Activated T-cell treated with anti-CD3 and anti-CD28 coated beads, Interleukin-2, amount 50 U/mL, for 24 hours (primary cell): Measurements from ENCODE around the gene SIRPA.
"Not testable (repeated sequence)": the region's sequence is repeated elsewhere in the genome, so short reads cannot be mapped to it uniquely, and the experiment has no call there.

Source experiments
- DNase-seq: peaks from one replicate; pipeline ENCODE4 v3.0.0-alpha.2; 2020
- H3K27ac Mint-ChIP-seq: 2 replicates; pipeline ENCODE4 v1.8.0; 2020; ENCODE audit warnings: mild to moderate bottlenecking, mixed read lengths
- H3K27me3 Mint-ChIP-seq: 2 replicates; pipeline ENCODE4 v1.8.0; 2020; ENCODE audit warnings: mixed read lengths
- H3K36me3 Mint-ChIP-seq: 2 replicates; pipeline ENCODE4 v1.8.0; 2020; ENCODE audit warnings: low read depth, mixed read lengths
- H3K4me1 Mint-ChIP-seq: 2 replicates; pipeline ENCODE4 v1.8.0; 2020; ENCODE audit warnings: low read depth, mixed read lengths
- H3K4me3 Mint-ChIP-seq: 2 replicates; pipeline ENCODE4 v1.8.0; 2020; ENCODE audit warnings: mild to moderate bottlenecking, moderate library complexity, mixed read lengths
- H3K9me3 Mint-ChIP-seq: 2 replicates; pipeline ENCODE4 v1.8.0; 2020; ENCODE audit warnings: mixed read lengths

Gene SIRPA

GRCh38 chr20:1918491-1919165, 23.4 kb downstream of the SIRPA start:
- Mint-ChIP-seq H3K9me3 (no peaks in the 10 kb centered on the region), H3K27ac (no peak overlapping the region), H3K27me3 (no peaks in the 10 kb centered on the region)

DNA sequence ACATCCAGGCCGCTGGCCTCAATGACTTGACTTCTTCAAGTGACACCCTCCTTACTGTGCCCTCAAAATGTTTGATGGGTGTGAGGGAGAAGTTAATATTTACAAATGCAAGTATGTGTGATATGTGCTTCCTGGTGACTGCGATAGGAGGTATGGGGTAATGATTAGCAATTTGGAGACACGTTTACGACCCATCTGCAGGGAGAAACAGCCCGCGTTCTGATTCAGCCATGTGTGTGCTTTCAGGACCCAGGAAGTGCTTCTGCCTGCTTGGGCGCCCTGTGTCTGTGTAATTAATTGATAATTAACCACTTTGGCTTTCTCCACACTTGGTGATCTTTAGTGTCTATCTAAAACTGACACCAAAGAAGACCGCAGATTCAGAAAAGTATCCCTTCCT, 25.0 kb downstream of the SIRPA start:
- DNase-seq = no peak
- no peaks in the 10 kb centered on the region for H3K27me3 Mint-ChIP-seq
- no peaks in the 10 kb centered on the region for H3K9me3 Mint-ChIP-seq
- no peaks in the 10 kb centered on the region for H3K4me1 Mint-ChIP-seq
- no peak overlapping the region for H3K27ac Mint-ChIP-seq
- no peaks in the 10 kb centered on the region for H3K36me3 Mint-ChIP-seq
- H3K4me3 Mint-ChIP-seq = no peak overlapping the region

More at GRCh38 chr20:1918491-1919165, 23.4 kb downstream of the SIRPA start:
- no peaks in the 10 kb centered on the region for H3K4me1 Mint-ChIP-seq
- no peaks in the 10 kb centered on the region for H3K36me3 Mint-ChIP-seq
- no peak for DNase-seq
- no peak overlapping the region for H3K4me3 Mint-ChIP-seq

DNA sequence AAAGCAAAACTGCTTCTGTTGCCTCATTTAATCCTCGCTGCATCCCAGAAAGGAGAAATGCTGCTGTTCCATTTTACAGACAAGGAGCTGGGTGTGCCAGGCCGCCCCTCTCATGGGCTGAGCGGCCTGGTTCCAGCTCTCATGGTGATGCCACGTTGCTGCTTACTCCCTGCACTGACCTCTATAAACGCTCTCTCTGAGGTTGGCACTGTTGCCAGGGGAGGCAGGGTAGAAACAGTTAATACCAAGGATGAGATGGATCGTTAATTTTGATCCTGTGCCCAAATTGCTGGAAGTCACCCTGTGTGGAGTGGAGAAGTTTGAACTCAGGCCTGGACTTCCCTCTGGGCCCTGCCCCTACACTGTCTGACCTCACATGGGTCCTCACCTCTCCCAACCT, 25.6 kb downstream of the SIRPA start:
- no peaks in the 10 kb centered on the region for H3K27me3 Mint-ChIP-seq
- DNase-seq = no peak
- no peaks in the 10 kb centered on the region for H3K36me3 Mint-ChIP-seq
- H3K27ac Mint-ChIP-seq = no peak overlapping the region
- H3K4me3 Mint-ChIP-seq = no peak overlapping the region
- H3K4me1 Mint-ChIP-seq = no peaks in the 10 kb centered on the region
- H3K9me3 Mint-ChIP-seq = no peaks in the 10 kb centered on the region

- H3K4me1 Mint-ChIP-seq, H3K27me3 Mint-ChIP-seq, H3K36me3 Mint-ChIP-seq, H3K9me3 Mint-ChIP-seq, H3K4me3 Mint-ChIP-seq, H3K27ac Mint-ChIP-seq, DNase-seq: not testable (repeated sequence)
Observed at GRCh38 chr20:1921985-1922384, 26.8 kb downstream of the SIRPA start.

- DNase-seq = no peak
- no peaks in the 10 kb centered on the region for H3K9me3 Mint-ChIP-seq
- H3K27me3 Mint-ChIP-seq = peaks cover 5% of the 10 kb centered on the region
- H3K4me3 Mint-ChIP-seq = no peak overlapping the region
- H3K36me3 Mint-ChIP-seq = no peaks in the 10 kb centered on the region
- H3K4me1 Mint-ChIP-seq = no peaks in the 10 kb centered on the region
- no peak overlapping the region for H3K27ac Mint-ChIP-seq
Observed at GRCh38 chr20:1922786-1923185, 27.6 kb downstream of the SIRPA start.

- Mint-ChIP-seq H3K4me3 (no peak overlapping the region), H3K27ac (no peak overlapping the region), H3K36me3 (no peaks in the 10 kb centered on the region), H3K9me3 (no peaks in the 10 kb centered on the region), H3K4me1 (no peaks in the 10 kb centered on the region), H3K27me3 (peaks cover 26% of the 10 kb centered on the region)
- no peak for DNase-seq
Observed at GRCh38 chr20:1924910-1925861, 30.0 kb downstream of the SIRPA start.

DNA sequence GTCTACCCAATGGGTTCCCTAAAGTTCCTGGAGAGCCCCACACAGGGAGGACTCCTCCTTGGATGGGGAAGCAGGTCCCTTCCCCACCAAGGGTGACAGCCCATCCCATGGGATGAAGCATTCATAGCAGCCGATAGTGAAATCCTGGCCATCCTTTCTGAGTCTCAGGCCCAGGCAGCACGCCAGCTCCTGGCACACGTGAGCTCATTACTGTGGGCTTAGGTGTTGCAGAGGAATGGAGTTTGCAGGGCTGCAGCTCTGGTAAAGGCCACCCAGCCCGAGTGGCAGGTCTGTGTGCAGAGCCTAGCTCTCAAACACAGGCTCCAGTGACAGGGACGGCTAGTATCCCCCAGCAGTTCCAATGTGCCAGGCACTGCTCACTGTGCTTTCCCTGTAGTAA, 31.0 kb downstream of the SIRPA start:
- no peak overlapping the region for H3K27ac Mint-ChIP-seq

DNA sequence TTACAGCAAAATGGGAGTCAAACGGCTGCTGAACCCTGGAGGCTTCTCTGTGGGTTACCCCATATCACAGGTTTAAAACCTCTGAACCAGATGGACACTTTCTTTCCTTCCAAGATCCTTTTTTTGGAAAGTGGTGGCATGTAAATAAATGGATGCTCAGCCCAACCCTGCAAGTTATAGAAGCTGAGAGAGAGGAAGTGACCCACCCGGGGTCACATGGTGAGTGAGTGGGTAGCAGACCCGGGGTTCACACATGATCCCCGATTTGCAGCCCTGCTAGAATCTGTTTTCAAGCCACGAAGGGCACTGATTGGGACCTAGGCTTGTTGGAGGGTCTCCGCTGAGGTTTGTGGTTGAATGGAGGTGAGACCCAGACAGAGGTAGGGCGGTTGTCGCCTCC, 32.0 kb downstream of the SIRPA start:
- H3K36me3 Mint-ChIP-seq = no peaks in the 10 kb centered on the region
- no peak for DNase-seq
- no peak overlapping the region for H3K27ac Mint-ChIP-seq
- no peaks in the 10 kb centered on the region for H3K4me1 Mint-ChIP-seq
- no peak overlapping the region for H3K4me3 Mint-ChIP-seq
- peaks cover 39% of the 10 kb centered on the region for H3K27me3 Mint-ChIP-seq
- no peaks in the 10 kb centered on the region for H3K9me3 Mint-ChIP-seq

More for the DNA sequence above, 31.0 kb downstream of the SIRPA start:
- Mint-ChIP-seq H3K36me3 (no peaks in the 10 kb centered on the region), H3K27me3 (peaks cover 34% of the 10 kb centered on the region), H3K4me3 (no peak overlapping the region), H3K9me3 (no peaks in the 10 kb centered on the region), H3K4me1 (no peaks in the 10 kb centered on the region)
- no peak for DNase-seq

DNA sequence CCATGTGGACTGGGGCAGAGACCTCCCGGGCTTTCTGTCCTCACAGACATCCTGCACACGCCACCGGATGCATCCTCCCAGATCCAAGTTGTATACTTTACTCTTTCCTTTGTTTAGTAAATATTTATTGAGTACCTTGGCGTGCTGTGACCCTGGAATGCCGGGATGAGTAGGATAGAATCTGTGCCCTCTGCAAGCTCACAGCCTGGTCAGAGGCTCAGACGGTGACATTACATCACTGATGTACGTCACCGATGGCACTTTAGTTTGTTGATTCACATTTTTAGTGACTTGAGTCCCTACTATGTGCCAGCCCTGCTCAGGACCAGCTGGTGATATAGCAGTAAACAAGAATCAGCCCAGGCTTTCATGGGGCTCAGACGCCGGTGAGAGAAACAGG, 32.9 kb downstream of the SIRPA start:
- no peaks in the 10 kb centered on the region for H3K4me1 Mint-ChIP-seq
- no peaks in the 10 kb centered on the region for H3K36me3 Mint-ChIP-seq
- peaks cover 48% of the 10 kb centered on the region for H3K27me3 Mint-ChIP-seq
- H3K9me3 Mint-ChIP-seq = no peaks in the 10 kb centered on the region
- no peak for DNase-seq
- H3K4me3 Mint-ChIP-seq = no peak overlapping the region
- no peak overlapping the region for H3K27ac Mint-ChIP-seq

DNA sequence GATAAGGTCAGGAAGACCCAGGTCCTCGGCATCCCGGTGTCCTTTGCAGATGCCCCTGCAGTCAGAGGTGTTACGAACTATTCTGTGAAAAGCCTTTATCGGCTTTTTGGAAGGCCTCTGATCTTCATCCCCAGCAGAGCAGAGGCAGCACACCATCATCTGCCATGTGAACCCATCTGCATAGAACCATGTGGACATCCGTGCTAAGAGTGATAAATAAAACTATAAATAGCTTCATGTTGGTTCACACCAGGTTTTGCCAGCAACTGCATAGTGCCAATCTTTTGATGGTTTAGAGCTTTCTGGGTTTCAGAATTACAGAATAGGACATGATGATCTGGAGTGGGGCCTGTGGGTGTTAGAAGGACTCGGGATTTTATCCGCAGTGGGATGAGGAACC, 33.6 kb downstream of the SIRPA start:
- no peak overlapping the region for H3K27ac Mint-ChIP-seq
- no peaks in the 10 kb centered on the region for H3K36me3 Mint-ChIP-seq
- DNase-seq = no peak
- H3K27me3 Mint-ChIP-seq = peaks cover 48% of the 10 kb centered on the region
- no peaks in the 10 kb centered on the region for H3K4me1 Mint-ChIP-seq
- H3K4me3 Mint-ChIP-seq = no peak overlapping the region
- no peaks in the 10 kb centered on the region for H3K9me3 Mint-ChIP-seq

DNA sequence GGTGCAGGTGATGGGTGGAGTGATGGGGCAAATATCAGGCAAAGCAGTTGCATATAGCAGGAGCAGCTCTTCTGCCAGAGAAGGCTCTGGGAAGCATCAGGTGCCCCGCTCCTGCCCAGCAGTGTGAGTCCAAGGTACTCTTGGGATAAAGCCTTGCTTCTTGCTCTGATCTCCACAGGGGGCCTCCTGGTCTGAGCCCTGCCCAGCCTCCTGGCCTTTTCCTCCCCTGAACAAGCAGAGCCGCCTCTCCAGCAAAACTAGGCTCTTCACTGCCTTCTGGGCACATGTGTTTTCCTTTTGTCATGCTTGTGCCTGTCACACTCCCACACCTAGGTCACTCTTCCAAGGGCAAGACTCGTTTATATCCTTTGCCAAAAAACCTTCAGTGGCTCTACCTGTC, 34.3 kb downstream of the SIRPA start:
- Mint-ChIP-seq H3K27me3 (peaks cover 48% of the 10 kb centered on the region), H3K4me3 (no peak overlapping the region)

DNA sequence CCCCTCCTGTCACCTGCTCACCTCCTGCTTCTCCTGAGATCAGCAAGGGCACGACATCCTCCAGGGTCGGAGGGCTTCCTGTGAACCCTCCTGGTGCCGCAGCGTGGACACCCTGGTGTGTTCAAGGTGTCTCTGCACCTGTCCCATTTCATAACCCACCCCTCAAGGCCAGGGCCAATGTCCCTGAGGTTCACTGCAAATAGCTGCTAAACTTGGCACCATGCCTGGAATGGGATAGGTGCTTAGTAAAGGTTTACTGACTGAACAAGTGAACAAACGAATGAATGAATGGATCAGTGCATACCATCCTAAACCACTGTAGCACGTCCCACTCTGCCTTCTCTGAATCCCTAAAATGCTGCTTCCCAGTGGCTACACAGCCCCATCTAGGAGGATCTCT, 35.0 kb downstream of the SIRPA start:
- no peaks in the 10 kb centered on the region for H3K9me3 Mint-ChIP-seq
- no peaks in the 10 kb centered on the region for H3K4me1 Mint-ChIP-seq
- no peak for DNase-seq
- peaks cover 48% of the 10 kb centered on the region for H3K27me3 Mint-ChIP-seq
- no peak overlapping the region for H3K27ac Mint-ChIP-seq
- H3K4me3 Mint-ChIP-seq = no peak overlapping the region
- H3K36me3 Mint-ChIP-seq = no peaks in the 10 kb centered on the region

More for the DNA sequence above, 34.3 kb downstream of the SIRPA start:
- DNase-seq = no peak
- H3K36me3 Mint-ChIP-seq = no peaks in the 10 kb centered on the region
- H3K27ac Mint-ChIP-seq = no peak overlapping the region
- H3K9me3 Mint-ChIP-seq = no peaks in the 10 kb centered on the region
- no peaks in the 10 kb centered on the region for H3K4me1 Mint-ChIP-seq

- Mint-ChIP-seq H3K4me1 (no peaks in the 10 kb centered on the region), H3K4me3 (no peak overlapping the region), H3K27ac (no peak overlapping the region), H3K36me3 (no peaks in the 10 kb centered on the region), H3K27me3 (peaks cover 50% of the 10 kb centered on the region), H3K9me3 (no peaks in the 10 kb centered on the region)
- DNase-seq = no peak
Observed at GRCh38 chr20:1931830-1932229, 36.6 kb downstream of the SIRPA start.

DNA sequence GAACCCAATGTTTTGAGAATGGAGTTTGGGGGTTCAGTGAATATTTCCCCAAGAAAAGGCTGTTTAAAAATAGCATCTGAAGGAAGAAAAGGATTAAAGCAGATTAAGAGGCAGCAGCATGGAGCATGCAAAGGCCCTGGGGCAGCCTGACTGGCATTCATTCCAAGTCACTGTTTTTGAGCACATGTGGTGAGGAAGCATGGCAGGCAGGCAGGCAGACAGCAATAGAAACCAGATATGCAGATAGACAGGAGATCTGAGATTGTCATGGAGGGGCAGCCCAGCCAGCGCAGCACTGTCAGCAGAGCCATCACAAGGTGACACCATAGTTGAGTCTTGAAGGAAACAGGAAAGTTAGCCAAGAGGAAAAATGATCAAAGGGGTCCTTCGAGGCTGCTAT, 37.8 kb downstream of the SIRPA start:
- Mint-ChIP-seq H3K27ac (no peak overlapping the region), H3K4me3 (no peak overlapping the region), H3K4me1 (no peaks in the 10 kb centered on the region), H3K9me3 (no peaks in the 10 kb centered on the region), H3K27me3 (peaks cover 50% of the 10 kb centered on the region), H3K36me3 (no peaks in the 10 kb centered on the region)
- no peak for DNase-seq

DNA sequence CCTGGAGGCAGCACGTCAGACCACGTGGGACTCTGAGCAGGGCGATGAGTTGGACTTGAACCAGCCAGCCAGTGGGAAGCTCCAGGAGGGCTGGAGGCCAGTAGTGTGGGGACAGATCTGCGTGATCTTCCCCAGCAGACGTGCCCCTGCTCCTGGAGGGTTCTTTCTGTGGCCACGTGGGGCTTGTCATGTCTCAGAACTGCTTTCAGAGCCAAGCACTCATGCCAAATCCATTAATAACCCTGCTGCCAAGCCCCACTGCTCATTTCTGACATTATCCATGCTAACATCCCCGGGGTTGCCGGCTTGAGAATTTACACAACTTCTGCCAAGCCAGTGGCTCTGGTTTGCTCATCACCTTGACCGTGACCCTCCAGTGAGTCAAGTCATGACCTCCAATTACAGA, 38.3 kb downstream of the SIRPA start:
- Mint-ChIP-seq H3K9me3 (no peaks in the 10 kb centered on the region), H3K36me3 (no peaks in the 10 kb centered on the region), H3K4me3 (no peak overlapping the region), H3K27ac (no peak overlapping the region), H3K4me1 (no peaks in the 10 kb centered on the region), H3K27me3 (peaks cover 45% of the 10 kb centered on the region)
- DNase-seq = no peak
